Loucy (cell line): Measurements from ENCODE around the gene TNFSF4.

ENCODE experiments used
- EZH2phosphoT487 ChIP-seq: fragments of 200-600 bp; IDR thresholded peaks from 2 replicates; pipeline ENCODE4 v1.6.1; 2018; ENCODE audit warnings: antibody characterized with exemption, mild to moderate bottlenecking, moderate library complexity, borderline replicate concordance
- TF ChIP-seq, protein P1 (sequence below): fragments of 200-600 bp; sonication (generic); conservative IDR thresholded peaks from 2 replicates; pipeline ENCODE4 v1.5.1; 2014; ENCODE audit warnings: mild to moderate bottlenecking, antibody characterized with exemption, low read length

- TF ChIP-seq, protein P1, sequence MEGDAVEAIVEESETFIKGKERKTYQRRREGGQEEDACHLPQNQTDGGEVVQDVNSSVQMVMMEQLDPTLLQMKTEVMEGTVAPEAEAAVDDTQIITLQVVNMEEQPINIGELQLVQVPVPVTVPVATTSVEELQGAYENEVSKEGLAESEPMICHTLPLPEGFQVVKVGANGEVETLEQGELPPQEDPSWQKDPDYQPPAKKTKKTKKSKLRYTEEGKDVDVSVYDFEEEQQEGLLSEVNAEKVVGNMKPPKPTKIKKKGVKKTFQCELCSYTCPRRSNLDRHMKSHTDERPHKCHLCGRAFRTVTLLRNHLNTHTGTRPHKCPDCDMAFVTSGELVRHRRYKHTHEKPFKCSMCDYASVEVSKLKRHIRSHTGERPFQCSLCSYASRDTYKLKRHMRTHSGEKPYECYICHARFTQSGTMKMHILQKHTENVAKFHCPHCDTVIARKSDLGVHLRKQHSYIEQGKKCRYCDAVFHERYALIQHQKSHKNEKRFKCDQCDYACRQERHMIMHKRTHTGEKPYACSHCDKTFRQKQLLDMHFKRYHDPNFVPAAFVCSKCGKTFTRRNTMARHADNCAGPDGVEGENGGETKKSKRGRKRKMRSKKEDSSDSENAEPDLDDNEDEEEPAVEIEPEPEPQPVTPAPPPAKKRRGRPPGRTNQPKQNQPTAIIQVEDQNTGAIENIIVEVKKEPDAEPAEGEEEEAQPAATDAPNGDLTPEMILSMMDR = no peak
- TF ChIP-seq EZH2phosphoT487 = no peak
These were observed 15.3 kb upstream of the TNFSF4 start for GRCh38 chr1:173222149-173223030.
